Measurements from ENCODE around the gene GPR4. TPM values are rescaled to one million over a fixed set of nuclear protein-coding genes. Genes with fewer than 3 reads are reported as not detected.

GPR4 gene
- total and polyA plus RNA-seq, 10 donors = 0.33 to 5.6 (median 3.7) TPM

GRCh38 chr19:45558399-45558878, 43.6 kb downstream of the GPR4 start:
- Histone ChIP-seq H3K27me3 (replicated peaks in 1 of 7) (no peaks in the 10 kb centered on the region), H3K27ac (peak overlapping the region in 1 of 8 donors; percentile 23), H3K9me3 (no peaks in the 10 kb centered on the region), H3K4me1 (peaks cover 0 to 56% (median 34%) of the 10 kb centered on the region in 6 donors), H3K36me3 (peaks cover 1 to 17% (median 3%) of the 10 kb centered on the region in 6 donors), H3K4me3 (no peak overlapping the region)
- DNase-seq = peak; percentile 86
- intact Hi-C loops (cut with DNase I; ENCODE audit: low total_unique reads) = no loop called here
- 31 to 41% (median 34%) methylated on average over 10 of the region's 10 CpGs for WGBS, 5 donors
- TF ChIP-seq CTCF (IDR thresholded peaks at IDR 0.05 in 8 of 11, conservative IDR thresholded peaks at IDR 0.05 in 3 of 11) = peak; percentile 53 to 86 (median 74)
- TF ChIP-seq POLR2A (IDR thresholded peaks at IDR 0.05) = no peak
- TF ChIP-seq POLR2AphosphoS5 (IDR thresholded peaks at IDR 0.05) = peak in 1 of 3 donors; percentile 54

GRCh38 chr19:45556835-45557234, 45.2 kb downstream of the GPR4 start:
- Histone ChIP-seq H3K4me3 (no peak overlapping the region), H3K27me3 (replicated peaks in 1 of 7) (no peaks in the 10 kb centered on the region), H3K27ac (no peak overlapping the region), H3K9me3 (no peaks in the 10 kb centered on the region), H3K4me1 (peaks cover 0 to 40% (median 20%) of the 10 kb centered on the region in 6 donors), H3K36me3 (peaks cover 3 to 28% (median 12%) of the 10 kb centered on the region in 6 donors)
- 86 to 100% (median 92%) methylated on average over 2 to 5 of the region's 5 CpGs for WGBS, 5 donors
- no peak for DNase-seq
- intact Hi-C loops (cut with DNase I; ENCODE audit: low total_unique reads) = no loop called here
- TF ChIP-seq POLR2A (IDR thresholded peaks at IDR 0.05) = no peak
- TF ChIP-seq POLR2AphosphoS5 (IDR thresholded peaks at IDR 0.05) = no peak
- no peak for TF ChIP-seq CTCF (IDR thresholded peaks at IDR 0.05 in 8 of 11, conservative IDR thresholded peaks at IDR 0.05 in 3 of 11)

GRCh38 chr19:45554481-45554880, 47.5 kb downstream of the GPR4 start:
- Histone ChIP-seq H3K27me3 (replicated peaks in 1 of 7) (no peaks in the 10 kb centered on the region), H3K4me1 (peaks cover 0 to 17% (median 12%) of the 10 kb centered on the region in 6 donors), H3K4me3 (no peak overlapping the region), H3K36me3 (peaks cover 3 to 21% (median 12%) of the 10 kb centered on the region in 6 donors), H3K27ac (no peak overlapping the region), H3K9me3 (no peaks in the 10 kb centered on the region)
- WGBS, 5 donors = 88 to 100% (median 95%) methylated on average over 1 of the region's 1 CpG
- intact Hi-C loops (cut with DNase I; ENCODE audit: low total_unique reads) = no loop called here
- DNase-seq = no peak
- TF ChIP-seq POLR2AphosphoS5 (IDR thresholded peaks at IDR 0.05) = no peak
- TF ChIP-seq CTCF (IDR thresholded peaks at IDR 0.05 in 8 of 11, conservative IDR thresholded peaks at IDR 0.05 in 3 of 11) = no peak
- no peak for TF ChIP-seq POLR2A (IDR thresholded peaks at IDR 0.05)

- peaks cover 0 to 17% (median 7%) of the 10 kb centered on the region in 6 donors for H3K4me1 ChIP-seq
- H3K4me3 ChIP-seq = no peak overlapping the region
- intact Hi-C loops (cut with DNase I; ENCODE audit: low total_unique reads) = no loop called here
- TF ChIP-seq POLR2AphosphoS5 (IDR thresholded peaks at IDR 0.05) (peak in 1 of 3 donors; percentile 18), CTCF (IDR thresholded peaks at IDR 0.05 in 8 of 11, conservative IDR thresholded peaks at IDR 0.05 in 3 of 11) (no peak), POLR2A (IDR thresholded peaks at IDR 0.05) (no peak)
- H3K27ac ChIP-seq = no peak overlapping the region
- no peaks in the 10 kb centered on the region for H3K9me3 ChIP-seq
- H3K27me3 ChIP-seq (replicated peaks in 1 of 7) = no peaks in the 10 kb centered on the region
- peaks cover 3 to 21% (median 12%) of the 10 kb centered on the region in 6 donors for H3K36me3 ChIP-seq
- no peak for DNase-seq
- 91 to 98% (median 94%) methylated on average over 22 to 34 of the region's 34 CpGs for WGBS, 5 donors
Observed at GRCh38 chr19:45553464-45553863, 48.5 kb downstream of the GPR4 start.
